ENCODE data around the gene ADAM23. TPM values are rescaled to one million over a fixed set of nuclear protein-coding genes. Genes with fewer than 3 reads are reported as not detected.

ADAM23 gene
- total RNA-seq, 6 donors from 2014 or later: 0.15 to 3.5 (median 0.89) TPM; not detected in 1

DNA sequence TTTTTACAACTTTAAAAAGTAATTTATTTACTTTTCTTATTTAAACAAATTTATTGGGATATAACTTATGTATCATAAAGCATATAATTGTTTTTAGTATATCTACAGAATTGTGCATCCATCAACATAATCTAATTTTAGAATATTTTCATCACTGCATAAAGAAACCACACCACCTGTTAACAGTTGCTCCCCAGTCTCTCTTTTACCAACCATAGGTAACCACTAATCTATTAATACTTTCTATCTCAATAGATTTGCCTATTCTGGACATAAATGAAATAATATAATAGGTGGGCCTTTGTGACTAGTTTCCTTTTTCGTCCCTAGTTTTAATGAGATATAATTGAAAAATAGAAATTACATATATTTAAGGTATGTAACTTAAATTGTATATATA is 90.6 kb downstream of the ADAM23 start:
- Histone ChIP-seq H3K36me3 (no peaks in the 10 kb centered on the region), H3K4me1 (no peaks in the 10 kb centered on the region), H3K4me3 (no peak overlapping the region), H3K9me3 (no peaks in the 10 kb centered on the region), H3K27me3 (no peaks in the 10 kb centered on the region), H3K27ac (no peak overlapping the region)
- WGBS, 2 donors: 76 to 80% methylated on average over 1 of the region's 1 CpG
- DNase-seq (no peak), ATAC-seq (ENCODE audit: low FRiP score in 2 of 2) (no peak)
- TF ChIP-seq CTCF (IDR thresholded peaks at IDR 0.05): no peak
- TF ChIP-seq EP300 (IDR thresholded peaks at IDR 0.05): no peak
- no peak for TF ChIP-seq POLR2A (IDR thresholded peaks at IDR 0.05)
- no peak for TF ChIP-seq POLR2AphosphoS5 (IDR thresholded peaks at IDR 0.05)

DNA sequence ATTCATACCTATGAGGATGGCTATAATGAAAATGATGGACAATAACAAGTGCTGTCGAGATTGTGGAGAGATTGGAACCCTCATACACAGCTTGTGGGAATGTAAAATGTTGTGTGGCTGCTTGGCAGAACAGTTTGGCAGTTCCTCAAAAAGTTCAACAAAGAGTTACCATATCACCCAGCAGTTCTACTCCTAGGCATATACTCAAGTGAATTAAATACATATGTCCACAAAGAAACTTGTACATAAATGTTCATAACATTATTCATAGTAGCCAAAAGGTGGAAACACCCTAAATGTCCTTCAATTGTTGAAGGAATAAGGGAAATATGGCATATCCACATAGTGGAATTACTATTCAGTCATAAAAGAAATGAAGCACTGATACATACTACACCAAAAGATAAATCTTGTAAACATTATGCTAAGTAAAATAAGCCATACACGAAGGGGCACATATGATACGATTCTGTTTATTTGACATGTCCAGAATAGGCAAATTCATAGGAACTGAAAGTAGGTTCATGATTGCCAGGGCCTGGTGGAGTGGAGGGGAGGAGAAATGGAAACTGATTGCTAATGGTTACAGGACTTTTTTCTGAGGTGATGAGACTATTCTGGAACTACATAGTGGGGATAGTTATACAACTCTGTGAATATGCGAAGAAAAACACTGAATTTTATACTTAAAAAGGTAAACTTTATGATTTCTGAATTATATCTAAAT is 92.1 kb downstream of the ADAM23 start:
- DNase-seq (no peak), ATAC-seq (ENCODE audit: low FRiP score in 2 of 2) (no peak)
- TF ChIP-seq EP300 (IDR thresholded peaks at IDR 0.05) (no peak), CTCF (IDR thresholded peaks at IDR 0.05) (no peak), POLR2A (IDR thresholded peaks at IDR 0.05) (no peak), POLR2AphosphoS5 (IDR thresholded peaks at IDR 0.05) (no peak)
- H3K36me3 ChIP-seq: no peaks in the 10 kb centered on the region
- WGBS, 2 donors: 82 to 84% methylated on average over 4 of the region's 4 CpGs
- H3K4me1 ChIP-seq: no peaks in the 10 kb centered on the region
- no peak overlapping the region for H3K27ac ChIP-seq
- H3K4me3 ChIP-seq: no peak overlapping the region
- H3K9me3 ChIP-seq: no peaks in the 10 kb centered on the region
- no peaks in the 10 kb centered on the region for H3K27me3 ChIP-seq

GRCh38 chr2:206540757-206541156 is 97.4 kb downstream of the ADAM23 start:
- WGBS, 2 donors: 87 to 94% methylated on average over 4 of the region's 4 CpGs
- no peak overlapping the region for H3K27ac ChIP-seq
- TF ChIP-seq POLR2AphosphoS5 (IDR thresholded peaks at IDR 0.05): no peak
- no peak for TF ChIP-seq CTCF (IDR thresholded peaks at IDR 0.05)
- no peak for TF ChIP-seq EP300 (IDR thresholded peaks at IDR 0.05)
- no peak for TF ChIP-seq POLR2A (IDR thresholded peaks at IDR 0.05)

DNA sequence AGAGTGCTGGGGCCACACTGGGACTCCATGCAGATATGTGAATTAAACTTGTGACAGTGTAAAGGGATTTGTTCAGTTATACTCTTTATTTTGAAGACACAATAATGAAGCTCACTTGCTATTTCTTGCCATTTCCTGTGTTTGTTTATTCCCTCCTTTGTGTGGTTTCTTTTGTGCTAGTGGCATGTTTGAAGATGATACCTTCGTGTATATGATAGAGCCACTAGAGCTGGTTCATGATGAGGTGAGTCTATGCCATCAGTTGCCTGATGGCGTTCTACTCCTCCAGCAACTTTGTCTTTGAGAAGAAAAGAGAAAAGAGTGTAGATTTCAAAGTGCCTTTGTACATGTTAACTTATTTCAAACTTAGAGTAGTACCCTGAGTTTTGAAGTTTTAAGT is 99.7 kb downstream of the ADAM23 start:
- ATAC-seq (ENCODE audit: low FRiP score in 2 of 2): no peak
- TF ChIP-seq POLR2A (IDR thresholded peaks at IDR 0.05): no peak
- TF ChIP-seq EP300 (IDR thresholded peaks at IDR 0.05): no peak
- TF ChIP-seq CTCF (IDR thresholded peaks at IDR 0.05): no peak
- no peak for TF ChIP-seq POLR2AphosphoS5 (IDR thresholded peaks at IDR 0.05)
- no peak for DNase-seq
- Histone ChIP-seq H3K9me3 (no peaks in the 10 kb centered on the region), H3K27me3 (no peaks in the 10 kb centered on the region), H3K4me3 (no peak overlapping the region), H3K4me1 (no peaks in the 10 kb centered on the region), H3K27ac (no peak overlapping the region), H3K36me3 (no peaks in the 10 kb centered on the region)
- 58 to 70% methylated on average over 2 of the region's 2 CpGs for WGBS, 2 donors

More at GRCh38 chr2:206540757-206541156, 97.4 kb downstream of the ADAM23 start:
- DNase-seq (no peak), ATAC-seq (ENCODE audit: low FRiP score in 2 of 2) (no peak)
- Histone ChIP-seq H3K9me3 (no peaks in the 10 kb centered on the region), H3K27me3 (no peaks in the 10 kb centered on the region), H3K36me3 (no peaks in the 10 kb centered on the region), H3K4me3 (no peak overlapping the region), H3K4me1 (no peaks in the 10 kb centered on the region)

- WGBS, 2 donors: 87 to 88% methylated on average over 5 of the region's 5 CpGs
- ATAC-seq (ENCODE audit: low FRiP score in 2 of 2): no peak
Observed at GRCh38 chr2:206548383-206548782, 105.1 kb downstream of the ADAM23 start.

More at GRCh38 chr2:206548383-206548782, 105.1 kb downstream of the ADAM23 start:
- Histone ChIP-seq H3K4me1 (no peaks in the 10 kb centered on the region), H3K27ac (no peak overlapping the region), H3K4me3 (no peak overlapping the region), H3K27me3 (no peaks in the 10 kb centered on the region), H3K9me3 (no peaks in the 10 kb centered on the region), H3K36me3 (no peaks in the 10 kb centered on the region)
- no peak for DNase-seq
- TF ChIP-seq POLR2AphosphoS5 (IDR thresholded peaks at IDR 0.05): no peak
- TF ChIP-seq POLR2A (IDR thresholded peaks at IDR 0.05): no peak
- no peak for TF ChIP-seq EP300 (IDR thresholded peaks at IDR 0.05)
- no peak for TF ChIP-seq CTCF (IDR thresholded peaks at IDR 0.05)

Measured in upper lobe of left lung (tissue), 6 donors.